ENCODE results near the gene TRIM65. TPM values are rescaled to one million over a fixed set of nuclear protein-coding genes. Genes with fewer than 3 reads are reported as not detected.

TRIM65 gene
- total and polyA plus RNA-seq, 10 of the 15 experiments (the other 5 are each of a cell fraction or from before 2014, with no cell fraction given), result 1.4 to 26.0 (median 10.8) TPM

- H3K36me3 ChIP-seq (ENCODE audit: control insufficient read depth in 2 of 2, insufficient read depth in 2 of 2, low read length in 1 of 2), result peaks cover 3 to 9% of the 10 kb centered on the region in 2 experiments
- RAD21 ChIA-PET (ENCODE audit: unreplicated experiment), result interaction anchor here (1.4 to 1.6 kb wide), 2 partner anchors 87 to 97 kb away, joined by 3 read pairs; no protein-coding TSS in a partner anchor
Measured at GRCh38 chr17:75850928-75851692, 45.6 kb downstream of the TRIM65 start.

More at GRCh38 chr17:75850928-75851692, 45.6 kb downstream of the TRIM65 start:
- no TSS peak for BruUV-seq (replicated peaks)
- no peak overlapping the region for H3K4me2 ChIP-seq (ENCODE audit: control insufficient read depth, insufficient read depth)
- H3K27me3 ChIP-seq (replicated peaks in 1 of 2; ENCODE audit: control insufficient read depth in 2 of 2, insufficient read depth in 2 of 2, low read length in 1 of 2), result no peaks in the 10 kb centered on the region
- H2AFZ ChIP-seq (ENCODE audit: control insufficient read depth, low read depth, low read length), result no peak overlapping the region
- intact Hi-C loops (cut with micrococcal nuclease; ENCODE audit: unreplicated experiment), result no loop called here
- TF ChIP-seq CHD2 (IDR thresholded peaks at IDR 0.05; ENCODE audit: borderline replicate concordance, low read depth, low read length) (no peak), USF2 (IDR thresholded peaks at IDR 0.05; ENCODE audit: borderline replicate concordance, low read depth, low read length) (no peak), SIX5 (IDR thresholded peaks at IDR 0.05; ENCODE audit: low read depth, low read length, severe bottlenecking) (no peak), NKRF (conservative IDR thresholded peaks at IDR 0.05) (no peak), BMI1 (IDR thresholded peaks at IDR 0.05; ENCODE audit: borderline replicate concordance) (no peak), ZBTB40 (IDR thresholded peaks at IDR 0.05; ENCODE audit: borderline replicate concordance) (no peak), ZBED1 (IDR thresholded peaks at IDR 0.05; ENCODE audit: borderline replicate concordance) (no peak), ZBTB33 (IDR thresholded peaks at IDR 0.05) (no peak), EGR1 (IDR thresholded peaks at IDR 0.05; ENCODE audit: borderline replicate concordance in 1 of 2, low read depth in 2 of 2, low read length in 2 of 2) (no peak), KDM1A (IDR thresholded peaks at IDR 0.05; ENCODE audit: borderline replicate concordance) (no peak), BRCA1 (IDR thresholded peaks at IDR 0.05; ENCODE audit: low read depth, low read length) (no peak)
- WGBS (ENCODE audit: insufficient coverage, insufficient replicate concordance, low lambda C conversion rate, missing lambda C conversion rate), result 91% methylated on average over 12 of the region's 12 CpGs
- no peak for FAIRE-seq
- ChIA-PET SMC1A (ENCODE audit: uncharacterized antibody, unreplicated experiment) (interaction anchor here (0.7 kb wide), 1 partner anchor 10 kb away, joined by 3 read pairs; no protein-coding TSS in a partner anchor), POLR2A (interaction anchor here (1.0 kb wide), 1 partner anchor 7 kb away, joined by 5 read pairs; no protein-coding TSS in a partner anchor), CTCF (interaction anchor here (0.6 to 8.7 kb wide), 3 partner anchors 7 to 410 kb away, joined by 3 to 117 read pairs (median 4); partner anchors contain the start of gene WBP2)
- H3K4me3 ChIP-seq, result no peak overlapping the region
- H3K9me3 ChIP-seq (replicated peaks; ENCODE audit: control insufficient read depth, insufficient read depth, low read length), result no peaks in the 10 kb centered on the region
- no peak overlapping the region for H3K27ac ChIP-seq (ENCODE audit: control insufficient read depth, insufficient read depth)
- peaks cover 6% of the 10 kb centered on the region for H3K4me1 ChIP-seq (ENCODE audit: control insufficient read depth, insufficient read depth, low read length)
- no peaks in the 10 kb centered on the region for H4K20me1 ChIP-seq (ENCODE audit: control insufficient read depth, insufficient read depth)
- ATAC-seq, result no peak
- H3K9ac ChIP-seq (ENCODE audit: control insufficient read depth, insufficient read depth, low read length), result no peak overlapping the region
- no peak for DNase-seq (ENCODE audit: low read depth, low spot score)
- in situ Hi-C loops (cut with MboI), result no loop called here
- peaks cover 16% of the 10 kb centered on the region for H3K79me2 ChIP-seq (ENCODE audit: control insufficient read depth, insufficient read depth, low read length)

Data from GM12878 (cell line).